Measurements from ENCODE around the gene F2RL1.
"Not testable (repeated sequence)": the region's sequence is repeated elsewhere in the genome, so short reads cannot be mapped to it uniquely, and the experiment has no call there.

Gene F2RL1

GRCh38 chr5:76818844-76819831 is at the start of gene F2RL1:
F2RL1 (plus strand) TSS chr5:76819030; CDS start chr5:76819183, 153 bp downstream.
- no peak within 1 kb of the TSS for H3K9ac ChIP-seq (ENCODE audit: low read length)
- peak within 1 kb of the TSS; percentile 22 to 38 for H3K4me3 ChIP-seq (ENCODE audit: low read depth in 1 of 2, low read length in 2 of 2)
- no peaks in the 10 kb centered on the region for H3K4me1 ChIP-seq (ENCODE audit: insufficient read depth, low read length)
- no peaks in the 10 kb centered on the region for H3K36me3 ChIP-seq (ENCODE audit: insufficient read depth, low read length)
- H3K9me3 ChIP-seq (ENCODE audit: low read length) = no peaks in the 10 kb centered on the region
- peaks cover 0 to 17% of the 10 kb centered on the region in 2 donors for H3K27me3 ChIP-seq (ENCODE audit: control insufficient read depth in 1 of 2, insufficient read depth in 2 of 2, low read length in 2 of 2)
- no peak within 1 kb of the TSS for H3K27ac ChIP-seq (ENCODE audit: low read depth, low read length)

- not testable (repeated sequence) for H3K27me3 ChIP-seq (ENCODE audit: control insufficient read depth in 1 of 2, insufficient read depth in 2 of 2, low read length in 2 of 2); H3K9me3 ChIP-seq (ENCODE audit: low read length); H3K4me3 ChIP-seq (ENCODE audit: low read depth in 1 of 2, low read length in 2 of 2); H3K9ac ChIP-seq (ENCODE audit: low read length); H3K4me1 ChIP-seq (ENCODE audit: insufficient read depth, low read length); H3K36me3 ChIP-seq (ENCODE audit: insufficient read depth, low read length); H3K27ac ChIP-seq (ENCODE audit: low read depth, low read length)
These were observed 47.8 kb upstream of the F2RL1 start for GRCh38 chr5:76771041-76771440.

- H3K9ac ChIP-seq (ENCODE audit: low read length) = no peak overlapping the region
These were observed 47.0 kb upstream of the F2RL1 start for GRCh38 chr5:76771705-76772405.

GRCh38 chr5:76775921-76776320 is 42.9 kb upstream of the F2RL1 start:
- H3K9ac ChIP-seq (ENCODE audit: low read length) = no peak overlapping the region
- no peak overlapping the region for H3K4me3 ChIP-seq (ENCODE audit: low read depth in 1 of 2, low read length in 2 of 2)
- H3K27me3 ChIP-seq (ENCODE audit: control insufficient read depth in 1 of 2, insufficient read depth in 2 of 2, low read length in 2 of 2) = no peaks in the 10 kb centered on the region
- H3K27ac ChIP-seq (ENCODE audit: low read depth, low read length) = no peak overlapping the region
- no peaks in the 10 kb centered on the region for H3K9me3 ChIP-seq (ENCODE audit: low read length)
- H3K36me3 ChIP-seq (ENCODE audit: insufficient read depth, low read length) = no peaks in the 10 kb centered on the region
- no peaks in the 10 kb centered on the region for H3K4me1 ChIP-seq (ENCODE audit: insufficient read depth, low read length)

More at GRCh38 chr5:76771705-76772405, 47.0 kb upstream of the F2RL1 start:
- Histone ChIP-seq H3K36me3 (ENCODE audit: insufficient read depth, low read length) (no peaks in the 10 kb centered on the region), H3K4me3 (ENCODE audit: low read depth in 1 of 2, low read length in 2 of 2) (no peak overlapping the region), H3K4me1 (ENCODE audit: insufficient read depth, low read length) (no peaks in the 10 kb centered on the region), H3K27ac (ENCODE audit: low read depth, low read length) (no peak overlapping the region), H3K27me3 (ENCODE audit: control insufficient read depth in 1 of 2, insufficient read depth in 2 of 2, low read length in 2 of 2) (no peaks in the 10 kb centered on the region), H3K9me3 (ENCODE audit: low read length) (no peaks in the 10 kb centered on the region)

GRCh38 chr5:76776391-76776790 is 42.4 kb upstream of the F2RL1 start:
- Histone ChIP-seq H3K4me3 (ENCODE audit: low read depth in 1 of 2, low read length in 2 of 2) (no peak overlapping the region), H3K4me1 (ENCODE audit: insufficient read depth, low read length) (no peaks in the 10 kb centered on the region), H3K36me3 (ENCODE audit: insufficient read depth, low read length) (no peaks in the 10 kb centered on the region), H3K9me3 (ENCODE audit: low read length) (no peaks in the 10 kb centered on the region), H3K27me3 (ENCODE audit: control insufficient read depth in 1 of 2, insufficient read depth in 2 of 2, low read length in 2 of 2) (no peaks in the 10 kb centered on the region), H3K27ac (ENCODE audit: low read depth, low read length) (no peak overlapping the region), H3K9ac (ENCODE audit: low read length) (no peak overlapping the region)

GRCh38 chr5:76780616-76781015 is 38.2 kb upstream of the F2RL1 start:
- not testable (repeated sequence) for H3K36me3 ChIP-seq (ENCODE audit: insufficient read depth, low read length); H3K4me1 ChIP-seq (ENCODE audit: insufficient read depth, low read length); H3K9ac ChIP-seq (ENCODE audit: low read length); H3K27ac ChIP-seq (ENCODE audit: low read depth, low read length); H3K9me3 ChIP-seq (ENCODE audit: low read length); H3K4me3 ChIP-seq (ENCODE audit: low read depth in 1 of 2, low read length in 2 of 2); H3K27me3 ChIP-seq (ENCODE audit: control insufficient read depth in 1 of 2, insufficient read depth in 2 of 2, low read length in 2 of 2)

GRCh38 chr5:76781775-76782174 is 37.1 kb upstream of the F2RL1 start:
- Histone ChIP-seq H3K36me3 (ENCODE audit: insufficient read depth, low read length) (no peaks in the 10 kb centered on the region), H3K4me1 (ENCODE audit: insufficient read depth, low read length) (no peaks in the 10 kb centered on the region), H3K9me3 (ENCODE audit: low read length) (no peaks in the 10 kb centered on the region), H3K27ac (ENCODE audit: low read depth, low read length) (no peak overlapping the region), H3K9ac (ENCODE audit: low read length) (no peak overlapping the region), H3K4me3 (ENCODE audit: low read depth in 1 of 2, low read length in 2 of 2) (no peak overlapping the region), H3K27me3 (ENCODE audit: control insufficient read depth in 1 of 2, insufficient read depth in 2 of 2, low read length in 2 of 2) (no peaks in the 10 kb centered on the region)

- H3K27ac ChIP-seq (ENCODE audit: low read depth, low read length) = no peak overlapping the region
- H3K36me3 ChIP-seq (ENCODE audit: insufficient read depth, low read length) = no peaks in the 10 kb centered on the region
- no peak overlapping the region for H3K4me3 ChIP-seq (ENCODE audit: low read depth in 1 of 2, low read length in 2 of 2)
- H3K27me3 ChIP-seq (ENCODE audit: control insufficient read depth in 1 of 2, insufficient read depth in 2 of 2, low read length in 2 of 2) = no peaks in the 10 kb centered on the region
- no peak overlapping the region for H3K9ac ChIP-seq (ENCODE audit: low read length)
- no peaks in the 10 kb centered on the region for H3K9me3 ChIP-seq (ENCODE audit: low read length)
- no peaks in the 10 kb centered on the region for H3K4me1 ChIP-seq (ENCODE audit: insufficient read depth, low read length)
These were observed 36.4 kb upstream of the F2RL1 start for GRCh38 chr5:76782444-76782843.

- no peaks in the 10 kb centered on the region for H3K36me3 ChIP-seq (ENCODE audit: insufficient read depth, low read length)
These were observed 31.6 kb upstream of the F2RL1 start for GRCh38 chr5:76787237-76787636.

GRCh38 chr5:76788362-76788761 is 30.5 kb upstream of the F2RL1 start:
- no peak overlapping the region for H3K9ac ChIP-seq (ENCODE audit: low read length)
- H3K4me3 ChIP-seq (ENCODE audit: low read depth in 1 of 2, low read length in 2 of 2) = no peak overlapping the region
- no peaks in the 10 kb centered on the region for H3K36me3 ChIP-seq (ENCODE audit: insufficient read depth, low read length)
- H3K27me3 ChIP-seq (ENCODE audit: control insufficient read depth in 1 of 2, insufficient read depth in 2 of 2, low read length in 2 of 2) = no peaks in the 10 kb centered on the region
- H3K27ac ChIP-seq (ENCODE audit: low read depth, low read length) = no peak overlapping the region
- H3K4me1 ChIP-seq (ENCODE audit: insufficient read depth, low read length) = no peaks in the 10 kb centered on the region
- no peaks in the 10 kb centered on the region for H3K9me3 ChIP-seq (ENCODE audit: low read length)

More at GRCh38 chr5:76787237-76787636, 31.6 kb upstream of the F2RL1 start:
- Histone ChIP-seq H3K27ac (ENCODE audit: low read depth, low read length) (no peak overlapping the region), H3K4me1 (ENCODE audit: insufficient read depth, low read length) (no peaks in the 10 kb centered on the region), H3K9ac (ENCODE audit: low read length) (no peak overlapping the region), H3K9me3 (ENCODE audit: low read length) (no peaks in the 10 kb centered on the region), H3K27me3 (ENCODE audit: control insufficient read depth in 1 of 2, insufficient read depth in 2 of 2, low read length in 2 of 2) (no peaks in the 10 kb centered on the region), H3K4me3 (ENCODE audit: low read depth in 1 of 2, low read length in 2 of 2) (no peak overlapping the region)

GRCh38 chr5:76789275-76789674 is 29.6 kb upstream of the F2RL1 start:
- not testable (repeated sequence) for H3K4me1 ChIP-seq (ENCODE audit: insufficient read depth, low read length); H3K4me3 ChIP-seq (ENCODE audit: low read depth in 1 of 2, low read length in 2 of 2); H3K9me3 ChIP-seq (ENCODE audit: low read length); H3K27me3 ChIP-seq (ENCODE audit: control insufficient read depth in 1 of 2, insufficient read depth in 2 of 2, low read length in 2 of 2); H3K27ac ChIP-seq (ENCODE audit: low read depth, low read length); H3K9ac ChIP-seq (ENCODE audit: low read length); H3K36me3 ChIP-seq (ENCODE audit: insufficient read depth, low read length)
